Neural progenitor cell (in vitro differentiated cells): Measurements from ENCODE around the gene DDX20. TPM values are rescaled to one million over a fixed set of nuclear protein-coding genes. Genes with fewer than 3 reads are reported as not detected.
A peak's percentile ranks its signal among the peaks of the same experiment; 100 is the strongest.

ENCODE experiments used
- DNase-seq: peaks from one replicate; pipeline ENCODE4 v3.0.0-alpha.2; 2016; ENCODE audit warnings: low spot score
- H2AFZ ChIP-seq: fragments of 200-600 bp; sonication (generic); replicated peaks from 2 replicates; pipeline ENCODE4 v1.6.1; 2016; ENCODE audit warnings: antibody characterized with exemption
- H3F3A ChIP-seq: fragments of 200-600 bp; sonication (generic); 2 replicates; pipeline ENCODE4 v1.6.1; 2016; ENCODE audit warnings: antibody characterized with exemption, low read depth
- H3K27ac ChIP-seq: fragments of 200-600 bp; sonication (generic); 2 replicates; pipeline ENCODE4 v1.5.1; 2016; ENCODE audit warnings: mild to moderate bottlenecking
- H3K27me3 ChIP-seq: fragments of 200-600 bp; sonication (generic); 2 replicates; pipeline ENCODE4 v1.6.1; 2016; ENCODE audit warnings: mild to moderate bottlenecking, moderate library complexity
- H3K36me3 ChIP-seq: fragments of 200-600 bp; sonication (generic); 2 replicates; pipeline ENCODE4 v1.5.1; 2016
- H3K4me1 ChIP-seq: fragments of 200-600 bp; sonication (generic); 2 replicates; pipeline ENCODE4 v1.6.1; 2016; ENCODE audit warnings: mixed run types
- H3K4me2 ChIP-seq: fragments of 200-600 bp; sonication (generic); 2 replicates; pipeline ENCODE4 v1.6.1; 2016
- H3K4me3 ChIP-seq: fragments of 200-600 bp; sonication (generic); 2 replicates; pipeline ENCODE4 v1.5.1; 2016
- H3K79me2 ChIP-seq: fragments of 200-600 bp; sonication (generic); 2 replicates; pipeline ENCODE4 v1.6.1; 2016; ENCODE audit warnings: low read depth
- H3K9ac ChIP-seq: fragments of 200-600 bp; sonication (generic); 2 replicates; pipeline ENCODE4 v1.6.1; 2016
- H3K9me3 ChIP-seq: fragments of 200-600 bp; sonication (generic); 2 replicates; pipeline ENCODE4 v1.5.1; 2016; ENCODE audit warnings: low read depth
- H4K20me1 ChIP-seq: fragments of 200-600 bp; sonication (generic); 2 replicates; pipeline ENCODE4 v1.6.1; 2016; ENCODE audit warnings: low read depth
- H3K27ac Mint-ChIP-seq: 3 replicates; pipeline ENCODE4 v1.8.0; 2021; ENCODE audit warnings: mixed read lengths
- H3K27me3 Mint-ChIP-seq: 2 replicates; pipeline ENCODE4 v1.8.0; 2022; ENCODE audit warnings: low read depth, mild to moderate bottlenecking, inconsistent platforms, moderate library complexity, mixed read lengths; ENCODE audit not compliant: insufficient read depth
- H3K36me3 Mint-ChIP-seq: 3 replicates; pipeline ENCODE4 v1.8.0; 2021; ENCODE audit warnings: mixed read lengths
- H3K4me1 Mint-ChIP-seq: 3 replicates; pipeline ENCODE4 v1.8.0; 2021; ENCODE audit warnings: mixed read lengths
- H3K4me3 Mint-ChIP-seq: 3 replicates; pipeline ENCODE4 v1.8.0; 2021; ENCODE audit warnings: mild to moderate bottlenecking, moderate library complexity, mixed read lengths
- H3K9me3 Mint-ChIP-seq: 3 replicates; pipeline ENCODE4 v1.8.0; 2020; ENCODE audit warnings: mixed read lengths
- EZH2 ChIP-seq: fragments of 200-600 bp; sonication (generic); IDR thresholded peaks from 2 replicates; pipeline ENCODE4 v1.6.1; 2017; ENCODE audit warnings: antibody characterized with exemption, mild to moderate bottlenecking, moderate library complexity
- EZH2phosphoT487 ChIP-seq: fragments of 200-600 bp; sonication (generic); IDR thresholded peaks from 2 replicates; pipeline ENCODE4 v1.6.1; 2017; ENCODE audit warnings: antibody characterized with exemption
- total RNA-seq: library from RNA; depleted of rRNA; stranded (reverse); fragments of >200 nt; gene quantifications from 2 replicates; pipeline ENCODE4 v1.2.3, GENCODE V29; 2015; ENCODE audit warnings: low replicate concordance
- TF ChIP-seq, protein P1 (sequence below): fragments of 200-600 bp; sonication (generic); IDR thresholded peaks from 2 replicates; pipeline ENCODE4 v1.5.1; 2017; ENCODE audit warnings: antibody characterized with exemption, mild to moderate bottlenecking

Gene DDX20
- total RNA-seq, result 30.4 and 31.9 TPM in 2 replicates

DNA sequence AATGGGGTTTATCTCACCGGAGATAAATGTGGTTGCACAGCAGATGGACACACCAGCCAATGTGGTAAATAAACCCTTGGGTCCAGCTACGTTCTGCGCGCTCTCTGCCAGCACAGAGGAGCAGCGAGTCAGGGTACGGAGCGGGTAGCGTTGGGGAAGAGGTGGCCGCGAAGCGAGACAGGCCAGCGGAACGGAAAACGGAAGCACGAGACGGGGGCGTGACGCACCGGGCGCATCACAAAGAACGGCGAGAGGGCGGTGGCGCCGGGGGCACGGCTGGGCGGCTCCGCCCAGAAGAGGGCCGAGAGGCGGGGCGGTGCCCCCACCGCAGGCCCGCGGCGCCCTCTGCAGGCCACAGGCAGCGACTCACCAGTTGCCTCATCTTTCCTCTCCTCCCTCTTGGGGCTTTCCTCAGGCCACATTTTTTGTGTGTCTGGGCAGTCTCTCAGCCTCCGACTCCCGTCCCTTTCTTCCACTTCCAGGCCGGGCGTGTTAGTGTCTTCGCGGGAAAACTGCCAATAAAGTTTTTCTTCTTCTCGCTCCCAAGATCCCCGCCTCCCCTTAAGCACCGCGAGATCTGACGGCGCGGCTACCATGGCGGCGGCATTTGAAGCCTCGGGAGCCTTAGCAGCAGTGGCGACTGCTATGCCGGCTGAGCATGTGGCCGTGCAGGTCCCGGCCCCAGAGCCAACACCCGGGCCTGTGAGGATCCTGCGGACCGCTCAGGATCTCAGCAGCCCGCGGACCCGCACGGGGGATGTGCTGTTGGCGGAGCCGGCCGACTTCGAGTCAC lies at the start of gene DDX20:
DDX20 (plus strand) TSS at position 571 of the 793 bp plus-strand sequence; CDS start at position 595, 24 bp downstream.
- H4K20me1 ChIP-seq, result peaks cover 11% of the 10 kb centered on the region
- H3K4me3 ChIP-seq, result peak within 1 kb of the TSS; percentile 68
- no peak for TF ChIP-seq EZH2phosphoT487
- TF ChIP-seq, protein P1, sequence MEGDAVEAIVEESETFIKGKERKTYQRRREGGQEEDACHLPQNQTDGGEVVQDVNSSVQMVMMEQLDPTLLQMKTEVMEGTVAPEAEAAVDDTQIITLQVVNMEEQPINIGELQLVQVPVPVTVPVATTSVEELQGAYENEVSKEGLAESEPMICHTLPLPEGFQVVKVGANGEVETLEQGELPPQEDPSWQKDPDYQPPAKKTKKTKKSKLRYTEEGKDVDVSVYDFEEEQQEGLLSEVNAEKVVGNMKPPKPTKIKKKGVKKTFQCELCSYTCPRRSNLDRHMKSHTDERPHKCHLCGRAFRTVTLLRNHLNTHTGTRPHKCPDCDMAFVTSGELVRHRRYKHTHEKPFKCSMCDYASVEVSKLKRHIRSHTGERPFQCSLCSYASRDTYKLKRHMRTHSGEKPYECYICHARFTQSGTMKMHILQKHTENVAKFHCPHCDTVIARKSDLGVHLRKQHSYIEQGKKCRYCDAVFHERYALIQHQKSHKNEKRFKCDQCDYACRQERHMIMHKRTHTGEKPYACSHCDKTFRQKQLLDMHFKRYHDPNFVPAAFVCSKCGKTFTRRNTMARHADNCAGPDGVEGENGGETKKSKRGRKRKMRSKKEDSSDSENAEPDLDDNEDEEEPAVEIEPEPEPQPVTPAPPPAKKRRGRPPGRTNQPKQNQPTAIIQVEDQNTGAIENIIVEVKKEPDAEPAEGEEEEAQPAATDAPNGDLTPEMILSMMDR, result peak; percentile 88
- H3K79me2 ChIP-seq, result peaks cover 39% of the 10 kb centered on the region
- no peaks in the 10 kb centered on the region for H3K27me3 ChIP-seq
- H3K27ac ChIP-seq, result peak within 1 kb of the TSS; percentile 54
- H3K27me3 Mint-ChIP-seq, result peaks cover 1% of the 10 kb centered on the region
- H3K27ac Mint-ChIP-seq, result peak within 1 kb of the TSS; percentile 99
- H3K4me1 ChIP-seq, result peaks cover 17% of the 10 kb centered on the region
- H3K36me3 Mint-ChIP-seq, result peaks cover 6% of the 10 kb centered on the region
- peaks cover 10% of the 10 kb centered on the region for H3K36me3 ChIP-seq
- no peaks in the 10 kb centered on the region for H3K9me3 ChIP-seq
- H3K9me3 Mint-ChIP-seq, result no peaks in the 10 kb centered on the region
- peaks cover 17% of the 10 kb centered on the region for H3F3A ChIP-seq
- DNase-seq, result peak; percentile 96
- peak within 1 kb of the TSS; percentile 95 for H3K4me3 Mint-ChIP-seq
- H3K4me2 ChIP-seq, result peak within 1 kb of the TSS; percentile 88
- peak within 1 kb of the TSS; percentile 84 for H2AFZ ChIP-seq
- H3K9ac ChIP-seq, result peak within 1 kb of the TSS; percentile 89
- H3K4me1 Mint-ChIP-seq, result peaks cover 13% of the 10 kb centered on the region

GRCh38 chr1:111706921-111707320 lies 48.8 kb upstream of the DDX20 start:
- no peak overlapping the region for H3K4me2 ChIP-seq
- no peak overlapping the region for H2AFZ ChIP-seq
- Mint-ChIP-seq H3K27ac (no peak overlapping the region), H3K4me3 (no peak overlapping the region), H3K4me1 (no peaks in the 10 kb centered on the region), H3K27me3 (no peaks in the 10 kb centered on the region), H3K9me3 (no peaks in the 10 kb centered on the region), H3K36me3 (peaks cover 1% of the 10 kb centered on the region)
- H3K4me1 ChIP-seq, result no peaks in the 10 kb centered on the region
- no peak overlapping the region for H3K9ac ChIP-seq
- peaks cover 2% of the 10 kb centered on the region for H4K20me1 ChIP-seq
- H3K4me3 ChIP-seq, result no peak overlapping the region
- H3K27ac ChIP-seq, result no peak overlapping the region
- no peaks in the 10 kb centered on the region for H3K36me3 ChIP-seq
- no peaks in the 10 kb centered on the region for H3F3A ChIP-seq
- no peaks in the 10 kb centered on the region for H3K27me3 ChIP-seq
- DNase-seq, result no peak
- no peaks in the 10 kb centered on the region for H3K9me3 ChIP-seq
- TF ChIP-seq, protein P1, result no peak
- TF ChIP-seq EZH2, result no peak
- no peak for TF ChIP-seq EZH2phosphoT487
- no peaks in the 10 kb centered on the region for H3K79me2 ChIP-seq

DNA sequence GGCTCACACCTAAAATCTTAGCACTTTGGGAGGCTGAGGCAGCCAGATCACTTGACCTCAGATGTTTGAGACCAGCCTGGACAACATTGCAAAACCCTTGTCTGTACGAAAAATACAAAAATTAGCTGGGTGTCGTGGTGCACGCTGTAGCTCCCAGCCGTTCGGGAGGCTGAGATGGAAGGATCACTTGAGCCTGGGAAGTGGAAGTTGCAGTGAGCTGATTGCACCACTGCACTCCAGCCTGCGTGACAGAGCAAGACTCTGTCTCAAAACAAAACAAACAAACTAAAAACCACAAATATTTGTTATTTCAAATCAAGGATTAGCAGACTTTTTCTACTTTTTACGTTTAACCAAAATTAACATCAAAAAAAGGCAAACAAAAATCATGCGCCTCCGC lies 47.8 kb upstream of the DDX20 start:
- Mint-ChIP-seq H3K4me1 (no peaks in the 10 kb centered on the region), H3K27ac (no peak overlapping the region), H3K36me3 (peaks cover 1% of the 10 kb centered on the region), H3K9me3 (no peaks in the 10 kb centered on the region), H3K27me3 (no peaks in the 10 kb centered on the region), H3K4me3 (no peak overlapping the region)
- Histone ChIP-seq H3K27me3 (no peaks in the 10 kb centered on the region), H3K79me2 (no peaks in the 10 kb centered on the region), H4K20me1 (peaks cover 2% of the 10 kb centered on the region), H3K4me2 (no peak overlapping the region), H3K9me3 (no peaks in the 10 kb centered on the region), H3K36me3 (no peaks in the 10 kb centered on the region), H2AFZ (no peak overlapping the region), H3F3A (peaks cover 5% of the 10 kb centered on the region), H3K4me1 (no peaks in the 10 kb centered on the region), H3K9ac (no peak overlapping the region), H3K4me3 (no peak overlapping the region), H3K27ac (no peak overlapping the region)
- DNase-seq, result no peak
- TF ChIP-seq, protein P1, result no peak
- TF ChIP-seq EZH2 (no peak), EZH2phosphoT487 (no peak)
